Cardiac muscle cell (in vitro differentiated cells and primary cell): ENCODE data around the gene TCEANC. TPM values are rescaled to one million over a fixed set of nuclear protein-coding genes. Genes with fewer than 3 reads are reported as not detected.

Experiments used
- DNase-seq, 2 donors: peaks; one replicate each; pipeline versions ENCODE4 v3.0.0 to v3.0.0-alpha.2; 2010 to 2017; ENCODE audit warnings: low read depth in 1 of 2, low spot score in 1 of 2
- H3K27ac ChIP-seq: fragments of 200-600 bp; sonication (generic); 2 replicates; pipeline ENCODE4 v1.5.1; 2016
- H3K27me3 ChIP-seq: fragments of 200-600 bp; sonication (generic); 2 replicates; pipeline ENCODE4 v1.6.0; 2016; ENCODE audit warnings: control low read depth
- H3K36me3 ChIP-seq: fragments of 200-600 bp; sonication (generic); 2 replicates; pipeline ENCODE4 v1.5.1; 2016; ENCODE audit warnings: control low read depth
- H3K4me1 ChIP-seq: fragments of 200-600 bp; sonication (generic); 2 replicates; pipeline ENCODE4 v1.8.1; 2017; ENCODE audit warnings: low read depth, mild to moderate bottlenecking, mixed run types
- H3K4me3 ChIP-seq: fragments of 200-600 bp; sonication (generic); 2 replicates; pipeline ENCODE4 v1.5.1; 2016; ENCODE audit warnings: mild to moderate bottlenecking
- H3K9me3 ChIP-seq: fragments of 200-600 bp; sonication (generic); 2 replicates; pipeline ENCODE4 v1.5.1; 2017; ENCODE audit warnings: low read depth, mild to moderate bottlenecking, control low read depth
- CTCF ChIP-seq: IDR thresholded peaks from 2 replicates; pipeline ENCODE4 v1.5.1; 2012; ENCODE audit warnings: low read depth, mild to moderate bottlenecking, low read length
- polyA plus RNA-seq: library from polyadenylated mRNA; unstranded; fragments of >200 nt; fragmentation: Nextera tagmentation; extraction: Ambion mirVana; gene quantifications from 2 replicates; pipeline ENCODE4 v1.2.1, GENCODE V29; 2016
- total RNA-seq: library from RNA; depleted of rRNA; stranded (reverse); fragments of >200 nt; gene quantifications from 2 replicates; pipeline ENCODE4 v1.2.3, GENCODE V29; 2016

TCEANC gene
- total and polyA plus RNA-seq, 2 experiments from 2014 or later = 3.5 to 6.9 TPM

DNA sequence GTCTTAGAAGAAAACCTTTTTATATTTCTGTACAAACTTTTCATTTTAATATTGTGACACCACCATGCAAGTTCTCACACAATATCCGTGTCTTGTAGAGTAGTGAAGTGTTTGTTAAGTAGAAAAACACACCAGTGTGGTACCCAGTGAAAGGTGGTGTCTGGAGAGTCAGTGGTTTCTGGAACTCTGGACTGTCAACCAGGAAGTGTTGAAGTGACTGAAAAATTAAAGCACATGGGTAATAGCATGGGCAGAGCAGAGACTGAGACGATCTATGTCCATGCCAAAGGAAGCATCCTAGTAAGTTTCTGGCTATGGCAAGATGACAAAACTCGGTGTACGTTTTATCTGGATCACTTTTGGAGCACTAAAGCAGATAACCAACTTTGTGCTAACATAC, 58.2 kb downstream of the TCEANC start:
- no peak for DNase-seq
- no peaks in the 10 kb centered on the region for H3K27me3 ChIP-seq
- peaks cover 41% of the 10 kb centered on the region for H3K36me3 ChIP-seq
- no peak overlapping the region for H3K27ac ChIP-seq
- TF ChIP-seq CTCF = no peak
- no peak overlapping the region for H3K4me3 ChIP-seq
- no peaks in the 10 kb centered on the region for H3K9me3 ChIP-seq
- no peaks in the 10 kb centered on the region for H3K4me1 ChIP-seq

Other genes with a start within 250 kb of the TCEANC start
- 0.07 TPM in 1 of 2 replicates, not detected in the other for gene EGFL6, start 83.5 kb upstream of the TCEANC start, total RNA-seq
- 0.12 TPM in 1 of 2 replicates, not detected in the other for gene EGFL6, start 83.5 kb upstream of the TCEANC start, polyA plus RNA-seq
- gene RAB9A, start 36.0 kb downstream of the TCEANC start, total RNA-seq = 33.7 and 34.8 TPM in 2 replicates
- 36.3 and 56.6 TPM in 2 replicates for gene RAB9A, start 36.0 kb downstream of the TCEANC start, polyA plus RNA-seq
- 22.4 and 25.2 TPM in 2 replicates for gene TRAPPC2, start 81.5 kb downstream of the TCEANC start, total RNA-seq
- 27.9 and 35.1 TPM in 2 replicates for gene TRAPPC2, start 81.5 kb downstream of the TCEANC start, polyA plus RNA-seq
- gene OFD1, start 81.6 kb downstream of the TCEANC start, total RNA-seq = 45.0 and 46.6 TPM in 2 replicates
- gene OFD1, start 81.6 kb downstream of the TCEANC start, polyA plus RNA-seq = 48.0 and 69.7 TPM in 2 replicates
- 3.4 and 6.1 TPM in 2 replicates for gene GPM6B, start 164.0 kb downstream of the TCEANC start, total RNA-seq
- 8.7 and 16.4 TPM in 2 replicates for gene GPM6B, start 164.0 kb downstream of the TCEANC start, polyA plus RNA-seq